HEK293T (cell line): ENCODE results near the gene SFRP5.

Experiments
- ARNT ChIP-seq: fragments of 450-650 bp; IDR thresholded peaks from 2 replicates; pipeline ENCODE4 v1.6.1; 2017; ENCODE audit warnings: mild to moderate bottlenecking
- BHLHE40 ChIP-seq: fragments of 450-650 bp; IDR thresholded peaks from 2 replicates; pipeline ENCODE4 v1.6.1; 2016; ENCODE audit warnings: mild to moderate bottlenecking, moderate library complexity, borderline replicate concordance
- ELF4 ChIP-seq: fragments of 450-650 bp; IDR thresholded peaks from 2 replicates; pipeline ENCODE4 v1.6.1; 2017; ENCODE audit warnings: antibody characterized with exemption
- FOXK2 ChIP-seq: fragments of 450-650 bp; IDR thresholded peaks from 2 replicates; pipeline ENCODE4 v1.6.1; 2016; ENCODE audit warnings: mild to moderate bottlenecking
- FOXM1 ChIP-seq: fragments of 450-650 bp; IDR thresholded peaks from 2 replicates; pipeline ENCODE4 v1.6.1; 2017; ENCODE audit warnings: mild to moderate bottlenecking, borderline replicate concordance
- PKNOX1 ChIP-seq: fragments of 450-650 bp; IDR thresholded peaks from 2 replicates; pipeline ENCODE4 v1.6.1; 2016
- SP1 ChIP-seq: fragments of 450-650 bp; IDR thresholded peaks from 2 replicates; pipeline ENCODE4 v1.6.1; 2017
- SUZ12 ChIP-seq: fragments of 450-650 bp; IDR thresholded peaks from 2 replicates; pipeline ENCODE4 v1.6.1; 2016; ENCODE audit warnings: mild to moderate bottlenecking
- TARDBP ChIP-seq: fragments of 450-650 bp; IDR thresholded peaks from 2 replicates; pipeline ENCODE4 v1.6.1; 2016
- ZNF384 ChIP-seq: fragments of 450-650 bp; IDR thresholded peaks from 2 replicates; pipeline ENCODE4 v1.6.1; 2016

- no peak for TF ChIP-seq BHLHE40
- no peak for TF ChIP-seq FOXM1
- TF ChIP-seq SP1 = no peak
- no peak for TF ChIP-seq ZNF384
- TF ChIP-seq ARNT = no peak
- no peak for TF ChIP-seq PKNOX1
- no peak for TF ChIP-seq TARDBP
- no peak for TF ChIP-seq FOXK2
- no peak for TF ChIP-seq ELF4
- TF ChIP-seq SUZ12 = no peak
Measured at GRCh38 chr10:97774811-97775294, 3.1 kb upstream of the SFRP5 start.
